BE2C (cell line): ENCODE measurements around the gene ADGRG7.
A peak's percentile ranks its signal among the peaks of the same experiment; 100 is the strongest.

Experiments used
- DNase-seq: peaks from one replicate; pipeline ENCODE4 v3.0.0-alpha.2; 2020
- H3K27me3 ChIP-seq: fragments of 250-450 bp; sonication (Bioruptor Pico); 2 replicates; pipeline ENCODE4 v1.5.1; 2020; ENCODE audit warnings: mild to moderate bottlenecking
- H3K36me3 ChIP-seq: fragments of 250-450 bp; sonication (Bioruptor Pico); 2 replicates; pipeline ENCODE4 v1.5.1; 2020; ENCODE audit warnings: mild to moderate bottlenecking
- H3K4me1 ChIP-seq: fragments of 250-450 bp; sonication (Bioruptor Pico); 2 replicates; pipeline ENCODE4 v1.5.1; 2020
- H3K4me3 ChIP-seq: 2 replicates; pipeline ENCODE4 v1.5.1; 2011; ENCODE audit warnings: low read depth, low read length
- H3K9me3 ChIP-seq: fragments of 250-450 bp; sonication (Bioruptor Pico); 2 replicates; pipeline ENCODE4 v1.5.1; 2020
- TF ChIP-seq, protein P1 (sequence below): IDR thresholded peaks from 2 replicates; pipeline ENCODE4 v1.5.1; 2012; ENCODE audit warnings: mild to moderate bottlenecking, low read depth, low read length

The ADGRG7 gene

GRCh38 chr3:100703865-100704264, 94.5 kb downstream of the ADGRG7 start:
- H3K27me3 ChIP-seq: no peaks in the 10 kb centered on the region; the same call in 1 of the 2 replicates

GRCh38 chr3:100706365-100706764, 97.0 kb downstream of the ADGRG7 start:
- H3K9me3 ChIP-seq: no peaks in the 10 kb centered on the region
- DNase-seq: no peak
- no peaks in the 10 kb centered on the region for H3K27me3 ChIP-seq
- TF ChIP-seq, protein P1, sequence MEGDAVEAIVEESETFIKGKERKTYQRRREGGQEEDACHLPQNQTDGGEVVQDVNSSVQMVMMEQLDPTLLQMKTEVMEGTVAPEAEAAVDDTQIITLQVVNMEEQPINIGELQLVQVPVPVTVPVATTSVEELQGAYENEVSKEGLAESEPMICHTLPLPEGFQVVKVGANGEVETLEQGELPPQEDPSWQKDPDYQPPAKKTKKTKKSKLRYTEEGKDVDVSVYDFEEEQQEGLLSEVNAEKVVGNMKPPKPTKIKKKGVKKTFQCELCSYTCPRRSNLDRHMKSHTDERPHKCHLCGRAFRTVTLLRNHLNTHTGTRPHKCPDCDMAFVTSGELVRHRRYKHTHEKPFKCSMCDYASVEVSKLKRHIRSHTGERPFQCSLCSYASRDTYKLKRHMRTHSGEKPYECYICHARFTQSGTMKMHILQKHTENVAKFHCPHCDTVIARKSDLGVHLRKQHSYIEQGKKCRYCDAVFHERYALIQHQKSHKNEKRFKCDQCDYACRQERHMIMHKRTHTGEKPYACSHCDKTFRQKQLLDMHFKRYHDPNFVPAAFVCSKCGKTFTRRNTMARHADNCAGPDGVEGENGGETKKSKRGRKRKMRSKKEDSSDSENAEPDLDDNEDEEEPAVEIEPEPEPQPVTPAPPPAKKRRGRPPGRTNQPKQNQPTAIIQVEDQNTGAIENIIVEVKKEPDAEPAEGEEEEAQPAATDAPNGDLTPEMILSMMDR: no peak
- H3K4me3 ChIP-seq: no peak overlapping the region
- H3K36me3 ChIP-seq: peaks cover under 1% of the 10 kb centered on the region
- peaks cover 3% of the 10 kb centered on the region for H3K4me1 ChIP-seq

More at GRCh38 chr3:100703865-100704264, 94.5 kb downstream of the ADGRG7 start:
- H3K4me1 ChIP-seq: peaks cover 3% of the 10 kb centered on the region
- no peak for DNase-seq
- TF ChIP-seq, protein P1: no peak
- H3K9me3 ChIP-seq: no peaks in the 10 kb centered on the region
- no peaks in the 10 kb centered on the region for H3K36me3 ChIP-seq
- no peak overlapping the region for H3K4me3 ChIP-seq

DNA sequence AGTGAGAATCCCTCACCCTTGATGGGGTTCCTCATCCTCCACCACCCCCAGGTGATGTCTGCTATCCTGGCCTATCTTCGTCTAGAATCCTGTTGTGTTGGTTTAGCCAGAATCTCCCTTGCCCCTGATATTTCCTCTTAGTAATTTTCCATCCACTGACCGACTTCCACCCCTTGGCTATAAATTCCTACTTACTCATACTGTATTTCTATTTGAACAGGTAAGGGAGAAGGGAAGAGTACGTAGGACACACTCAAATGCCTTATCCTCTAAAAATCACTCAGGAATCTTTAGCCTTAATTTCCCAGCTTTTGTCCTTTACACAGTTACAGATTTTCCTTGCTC, 99.2 kb downstream of the ADGRG7 start:
- no peak for DNase-seq
- peaks cover 13% of the 10 kb centered on the region for H3K36me3 ChIP-seq
- H3K4me1 ChIP-seq: peaks cover 3% of the 10 kb centered on the region
- H3K27me3 ChIP-seq: no peaks in the 10 kb centered on the region
- TF ChIP-seq, protein P1: no peak
- no peaks in the 10 kb centered on the region for H3K9me3 ChIP-seq
- H3K4me3 ChIP-seq: peak overlapping the region; percentile 80

DNA sequence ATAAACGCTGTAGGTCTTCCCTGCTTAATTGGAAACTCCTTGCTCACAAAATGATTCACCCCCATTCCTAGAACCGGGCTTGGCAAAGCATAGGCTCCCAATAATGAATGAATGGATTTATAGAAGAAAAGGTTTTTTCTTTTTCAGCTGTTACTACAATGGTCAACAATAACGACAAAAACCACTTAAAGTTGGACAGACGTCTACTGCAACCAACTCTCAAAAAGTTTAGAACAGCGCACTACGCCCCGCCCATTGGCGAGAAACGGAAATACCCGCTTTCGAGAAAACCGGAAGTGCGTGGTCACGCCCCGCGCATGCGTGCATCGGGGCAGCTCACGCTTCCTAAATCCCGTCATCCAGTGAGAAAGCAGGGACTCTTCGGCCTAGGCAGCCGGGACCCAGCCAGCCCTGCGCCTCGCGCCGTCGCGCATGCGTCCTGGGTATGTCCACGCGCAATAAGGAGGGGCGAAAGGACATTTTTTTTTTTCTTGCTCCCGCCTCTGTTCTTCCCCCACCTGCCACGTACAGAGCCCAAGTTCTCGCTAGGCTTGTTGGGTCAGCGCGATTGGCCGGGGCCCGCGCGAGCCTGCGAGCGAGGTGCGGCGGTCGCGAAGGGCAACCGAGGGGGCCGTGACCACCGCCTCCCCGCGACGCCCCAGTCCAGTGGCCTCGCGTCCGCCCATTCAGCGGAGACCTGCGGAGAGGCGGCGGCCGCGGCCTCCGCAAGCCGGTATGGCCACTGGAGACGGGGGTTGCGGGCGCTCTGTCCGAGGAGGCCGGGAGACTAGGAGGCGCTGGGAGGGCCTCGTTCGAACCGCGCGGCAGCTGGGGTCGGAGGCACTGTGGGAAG, 99.8 kb downstream of the ADGRG7 start, which contains the start of gene TFG:
Gene TFG, plus strand, starts transcription at position 506 of the 853 bp plus-strand sequence. CDS start 4,192 bp downstream, outside the sequence.
- H3K4me3 ChIP-seq: peak within 1 kb of the TSS; percentile 80
- peak; percentile 98 for DNase-seq
- peaks cover 17% of the 10 kb centered on the region for H3K36me3 ChIP-seq
- peaks cover 3% of the 10 kb centered on the region for H3K4me1 ChIP-seq
- no peaks in the 10 kb centered on the region for H3K9me3 ChIP-seq
- H3K27me3 ChIP-seq: no peaks in the 10 kb centered on the region
- TF ChIP-seq, protein P1: no peak

DNA sequence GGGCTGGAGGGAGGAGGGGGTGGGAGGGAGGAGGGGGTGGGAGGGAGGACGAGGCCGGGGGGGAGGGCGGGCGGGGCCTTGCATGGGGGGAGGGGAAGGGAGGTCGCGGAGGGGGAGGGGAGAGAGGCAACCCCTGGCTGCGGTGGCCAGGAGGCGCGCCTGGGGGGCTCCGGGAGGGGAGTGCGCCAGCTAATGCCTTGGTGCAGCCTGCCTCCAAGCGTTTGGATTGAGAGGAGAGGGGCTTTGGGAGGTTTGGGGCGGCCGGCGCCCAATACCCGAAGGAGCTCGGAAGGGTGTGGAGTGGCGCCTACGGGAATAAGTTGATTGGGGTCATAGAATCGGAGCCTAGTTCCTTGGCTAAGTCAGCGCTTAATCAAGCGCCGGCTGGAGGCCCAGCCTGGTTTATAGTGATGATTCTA, 100.5 kb downstream of the ADGRG7 start:
- TF ChIP-seq, protein P1: no peak
- peak overlapping the region; percentile 80 for H3K4me3 ChIP-seq
- H3K4me1 ChIP-seq: peaks cover 3% of the 10 kb centered on the region
- peaks cover 21% of the 10 kb centered on the region for H3K36me3 ChIP-seq
- peak; percentile 61 for DNase-seq
- no peaks in the 10 kb centered on the region for H3K9me3 ChIP-seq
- no peaks in the 10 kb centered on the region for H3K27me3 ChIP-seq
